ENCODE results near the gene TRIO. TPM values are rescaled to one million over a fixed set of nuclear protein-coding genes. Genes with fewer than 3 reads are reported as not detected.

TRIO gene
- total RNA-seq, 1 donor, result 211 TPM

DNA sequence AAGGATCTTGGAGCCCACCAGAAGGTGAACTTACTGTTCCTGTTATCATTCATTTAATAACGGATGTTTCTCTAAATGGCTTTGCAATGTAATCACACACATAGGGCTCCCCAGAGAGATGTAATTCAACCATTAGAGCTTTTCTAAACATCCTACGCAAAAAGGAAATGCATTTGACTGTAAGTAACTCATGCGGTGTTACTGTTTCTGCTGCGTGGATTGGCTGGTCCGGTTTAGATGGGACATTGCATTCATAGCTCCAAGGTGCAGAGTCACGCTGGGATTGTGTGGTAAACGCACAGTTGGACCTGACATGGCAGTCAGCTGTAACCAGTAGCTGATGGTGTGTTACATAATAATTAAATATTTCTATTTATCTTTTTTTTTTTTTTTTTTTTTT is 252.9 kb downstream of the TRIO start:
- TF ChIP-seq CTCF (IDR thresholded peaks at IDR 0.05; ENCODE audit: insufficient read depth, low read length), result no peak

GRCh38 chr5:14396737-14397136 is 253.6 kb downstream of the TRIO start:
- DNase-seq (ENCODE audit: low read depth), result no peak
- no peak overlapping the region for H3K4me3 ChIP-seq (ENCODE audit: low read depth, low read length)
- no peak for TF ChIP-seq CTCF (IDR thresholded peaks at IDR 0.05; ENCODE audit: insufficient read depth, low read length)

More for the DNA sequence above, 252.9 kb downstream of the TRIO start:
- DNase-seq (ENCODE audit: low read depth), result no peak
- no peak overlapping the region for H3K4me3 ChIP-seq (ENCODE audit: low read depth, low read length)

DNA sequence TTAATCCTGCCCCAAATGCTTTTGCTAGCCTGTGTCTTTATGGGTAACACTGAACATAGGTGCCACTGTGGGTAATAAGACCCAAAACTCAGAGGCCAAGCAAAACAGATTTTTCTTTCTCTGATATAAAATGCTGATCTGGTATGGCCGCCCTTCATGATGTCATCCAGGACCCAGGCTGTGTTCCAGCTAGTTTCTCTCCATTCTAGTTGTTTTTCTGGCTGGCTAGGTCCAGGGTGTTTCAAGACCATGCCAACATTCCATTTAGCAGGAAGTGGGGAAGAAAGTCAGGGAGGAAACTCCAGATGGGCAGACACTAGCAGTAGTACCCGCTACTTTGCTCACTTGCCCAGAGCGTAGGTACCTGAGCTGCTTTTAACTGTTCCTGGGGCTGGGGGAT is 254.6 kb downstream of the TRIO start:
- DNase-seq (ENCODE audit: low read depth), result peak; percentile 93
- no peak overlapping the region for H3K4me3 ChIP-seq (ENCODE audit: low read depth, low read length)
- TF ChIP-seq CTCF (IDR thresholded peaks at IDR 0.05; ENCODE audit: insufficient read depth, low read length), result no peak

DNA sequence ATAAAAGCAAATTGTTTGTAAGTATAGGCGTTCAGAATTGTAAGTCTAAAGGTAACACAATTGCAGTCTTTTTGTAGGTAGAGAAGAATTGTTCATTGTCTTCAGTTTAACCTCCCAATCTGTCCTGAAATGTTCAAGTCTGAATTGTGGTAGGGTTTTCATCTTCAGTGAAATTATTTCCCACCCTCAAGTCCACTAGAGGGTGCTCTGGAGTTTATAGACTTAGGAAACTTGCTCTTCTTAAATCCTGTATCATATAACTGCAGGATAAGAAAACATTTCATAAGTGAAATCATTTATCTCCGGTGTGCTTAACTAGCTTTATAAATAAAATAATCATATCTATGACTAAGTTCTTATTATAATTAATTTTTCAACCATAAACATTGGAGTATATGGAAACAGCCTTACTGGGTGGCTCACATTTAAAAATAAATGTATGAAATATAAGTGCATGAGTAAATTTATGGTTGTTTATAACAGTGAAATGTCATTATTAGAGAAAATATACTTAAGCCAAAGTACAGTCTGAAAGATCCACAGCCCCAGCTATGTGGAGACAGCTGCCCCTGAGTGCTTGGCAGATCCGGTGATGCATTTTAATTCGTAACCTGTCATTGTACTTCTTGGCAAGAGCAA is 256.0 kb downstream of the TRIO start:
- TF ChIP-seq CTCF (IDR thresholded peaks at IDR 0.05; ENCODE audit: insufficient read depth, low read length), result peak; percentile 77
- no peak overlapping the region for H3K4me3 ChIP-seq (ENCODE audit: low read depth, low read length)
- peak; percentile 88 for DNase-seq (ENCODE audit: low read depth)

DNA sequence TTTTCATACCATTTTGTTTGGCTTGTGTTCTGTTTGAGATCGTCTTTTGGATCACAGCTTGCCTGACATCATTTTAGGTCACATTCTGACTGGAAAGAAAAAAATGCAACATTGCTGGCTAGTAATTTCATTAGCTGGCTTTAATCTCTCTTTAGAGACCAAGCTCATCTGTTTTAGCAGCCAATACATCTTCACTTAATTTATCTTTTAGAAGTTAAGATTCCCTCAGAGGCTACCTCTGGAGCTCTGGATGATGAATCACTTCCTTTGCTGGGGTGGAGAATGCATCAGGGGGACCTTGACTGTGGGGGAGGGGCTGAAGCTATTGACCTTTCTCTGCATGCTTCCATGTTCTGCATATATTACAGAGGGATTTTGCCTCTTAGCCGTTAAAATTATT is 256.9 kb downstream of the TRIO start:
- no peak for TF ChIP-seq CTCF (IDR thresholded peaks at IDR 0.05; ENCODE audit: insufficient read depth, low read length)
- no peak overlapping the region for H3K4me3 ChIP-seq (ENCODE audit: low read depth, low read length)
- DNase-seq (ENCODE audit: low read depth), result peak; percentile 77

- H3K4me3 ChIP-seq (ENCODE audit: low read depth, low read length), result no peak overlapping the region
- DNase-seq (ENCODE audit: low read depth), result no peak
- no peak for TF ChIP-seq CTCF (IDR thresholded peaks at IDR 0.05; ENCODE audit: insufficient read depth, low read length)
These were observed 257.5 kb downstream of the TRIO start for GRCh38 chr5:14400611-14401010.

- no peak for TF ChIP-seq CTCF (IDR thresholded peaks at IDR 0.05; ENCODE audit: insufficient read depth, low read length)
- no peak overlapping the region for H3K4me3 ChIP-seq (ENCODE audit: low read depth, low read length)
- DNase-seq (ENCODE audit: low read depth), result no peak
These were observed 258.5 kb downstream of the TRIO start for GRCh38 chr5:14401639-14402038.
